Measurements from ENCODE around the gene OR2C1.

The OR2C1 gene

DNA sequence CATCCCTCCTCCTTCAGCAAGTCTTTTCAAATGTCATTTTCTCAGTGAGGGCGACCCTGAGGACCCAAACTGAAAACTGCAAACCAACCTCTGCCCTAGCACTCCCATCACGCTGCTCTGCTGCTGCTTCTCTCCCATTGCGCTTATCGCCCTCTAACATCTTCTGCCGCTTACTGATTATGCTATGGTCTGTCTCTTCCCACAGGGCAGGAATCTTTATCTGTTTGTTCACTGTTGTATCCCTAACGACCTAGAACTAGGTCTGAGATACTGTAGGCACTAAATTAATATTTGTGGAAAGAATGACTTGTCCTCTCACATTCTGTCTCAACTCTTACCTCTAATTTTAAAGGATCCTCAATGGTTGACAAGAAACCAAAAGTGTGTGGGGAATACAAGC lies 32.6 kb downstream of the OR2C1 start:
- no peak for DNase-seq
- intact Hi-C loops (cut with DNase I) = no loop called here

DNA sequence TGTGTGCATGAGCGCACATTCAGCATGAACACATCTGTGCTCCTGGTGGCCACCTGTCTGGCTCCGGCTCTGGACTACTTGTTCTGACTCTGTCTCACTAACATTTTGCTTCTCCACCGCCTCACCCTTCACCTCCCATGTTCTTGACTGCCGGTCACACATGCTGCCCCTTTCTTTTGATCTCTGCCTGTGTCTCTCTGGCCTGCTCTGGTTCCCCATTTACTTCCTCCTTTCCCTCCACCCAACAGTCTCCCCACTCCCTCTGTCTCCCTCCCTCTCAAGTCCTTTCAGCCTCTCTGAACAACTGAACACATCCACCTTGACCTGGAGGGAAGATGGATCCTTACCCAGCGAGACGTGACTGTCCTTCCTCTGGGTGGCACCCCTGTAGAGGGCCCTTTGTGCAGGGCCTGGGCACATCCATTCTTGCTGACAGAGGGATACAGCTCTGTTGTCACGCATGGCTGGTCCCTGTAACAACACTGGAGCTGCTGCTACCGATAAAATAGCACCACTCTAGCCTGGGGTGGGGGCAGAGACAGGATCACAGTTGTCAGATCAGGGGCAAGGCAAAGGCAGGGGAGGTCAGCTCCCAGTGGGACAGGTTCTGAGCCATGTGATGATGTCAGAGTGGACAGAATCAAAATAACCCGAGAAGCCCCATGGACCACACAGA lies 34.1 kb downstream of the OR2C1 start:
- DNase-seq = no peak
- intact Hi-C loops (cut with DNase I) = no loop called here

- intact Hi-C loops (cut with DNase I) = loop anchor here (2.0 to 10.0 kb wide), 2 partner anchors 56 to 106 kb away; no protein-coding TSS in a partner anchor
- DNase-seq = no peak
Measured at GRCh38 chr16:3400446-3400778, 44.7 kb downstream of the OR2C1 start.

DNA sequence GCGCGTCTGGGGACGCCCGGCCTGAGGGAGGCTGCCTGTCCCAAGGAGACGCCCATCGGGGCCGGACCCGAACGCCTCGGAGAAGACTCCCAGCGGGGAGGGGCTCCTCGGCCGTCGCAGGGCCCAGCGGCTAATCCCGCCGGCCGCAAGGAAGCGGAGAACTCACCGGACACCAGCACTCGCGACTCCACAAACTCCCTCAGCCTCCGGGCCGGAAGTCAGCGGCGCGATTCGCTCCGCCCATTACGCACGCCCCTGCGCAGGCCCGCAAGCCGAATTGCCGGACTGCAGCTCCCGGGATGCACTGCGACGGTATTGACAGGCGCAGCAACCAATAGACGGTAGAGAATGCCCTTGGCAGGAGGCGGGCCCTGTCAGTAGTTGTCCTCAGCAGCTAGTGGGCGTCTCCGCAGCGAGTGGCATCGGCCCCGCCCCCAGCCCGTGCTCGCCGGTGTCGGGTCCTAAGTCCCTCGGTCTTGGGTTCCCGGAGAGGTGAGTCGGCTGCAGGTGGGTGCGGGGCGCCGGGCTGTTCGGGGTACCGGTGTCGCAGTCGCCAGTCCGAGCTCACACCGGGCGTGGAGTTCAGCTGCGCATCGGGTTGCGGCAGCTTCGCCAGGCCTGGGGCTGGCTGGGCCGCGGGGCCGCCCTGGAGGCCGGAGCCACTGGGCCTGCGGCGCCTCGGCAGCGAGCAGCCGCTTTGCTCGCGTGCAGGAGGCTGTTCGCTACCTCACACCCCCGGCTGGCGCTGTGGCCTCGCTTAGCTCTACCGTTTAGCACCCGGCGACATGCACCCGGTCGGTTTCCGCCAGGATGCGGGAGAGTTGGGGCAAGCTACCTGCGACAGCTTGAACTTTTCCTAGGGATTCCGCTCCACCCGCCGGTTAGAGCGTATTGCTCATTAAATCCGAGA lies 45.3 kb downstream of the OR2C1 start, which contains the start of the genes ZNF174 and ZSCAN32:
ZNF174 (plus strand) TSS at position 437 of the 910 bp plus-strand sequence. CDS start 790 bp downstream, outside the sequence.
ZSCAN32 (minus strand) TSS at position 226 of the 910 bp plus-strand sequence. CDS start 3,447 bp downstream, outside the sequence.
- DNase-seq = peak; percentile 97 to 100 (median 99)
- intact Hi-C loops (cut with DNase I) = loop anchor here (2.0 to 10.0 kb wide), 2 partner anchors 56 to 106 kb away; no protein-coding TSS in a partner anchor

DNA sequence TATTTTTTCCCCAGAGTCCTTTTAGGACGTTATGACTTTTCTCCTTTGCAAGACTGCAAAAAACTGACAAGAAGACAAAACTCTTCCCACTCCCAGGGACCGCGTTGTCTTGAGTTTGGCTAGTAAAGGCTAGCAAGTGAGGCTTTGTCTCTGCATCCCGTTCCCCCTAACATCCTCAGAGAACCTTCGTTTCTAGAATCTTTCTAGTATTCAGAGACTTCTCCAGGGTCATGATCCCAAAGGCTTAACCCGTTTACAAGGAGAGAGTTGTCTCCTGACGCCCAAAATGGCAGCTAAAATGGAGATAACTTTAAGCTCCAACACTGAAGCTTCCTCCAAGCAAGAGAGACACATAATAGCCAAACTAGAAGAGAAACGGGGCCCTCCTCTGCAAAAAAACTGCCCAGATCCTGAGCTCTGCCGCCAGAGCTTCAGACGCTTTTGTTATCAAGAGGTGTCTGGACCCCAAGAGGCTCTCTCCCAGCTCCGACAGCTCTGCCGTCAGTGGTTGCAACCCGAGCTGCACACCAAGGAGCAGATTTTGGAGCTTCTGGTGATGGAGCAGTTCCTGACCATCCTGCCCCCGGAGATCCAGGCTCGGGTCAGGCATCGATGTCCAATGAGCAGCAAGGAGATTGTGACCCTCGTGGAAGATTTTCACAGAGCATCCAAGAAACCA lies 46.2 kb downstream of the OR2C1 start:
- DNase-seq = peak in 3 of 42 donors; percentile 9 to 39 (median 17)

More for the DNA sequence above, 46.2 kb downstream of the OR2C1 start:
- intact Hi-C loops (cut with DNase I) = loop anchor here (2.0 to 10.0 kb wide), 2 partner anchors 55 to 107 kb away; no protein-coding TSS in a partner anchor

Data from head of caudate nucleus (tissue), 42 donors.